B cell (primary cell): ENCODE measurements around the gene IGF1.

Source experiments
- CTCF ChIP-seq: fragments of 200-600 bp; IDR thresholded peaks from one replicate; pipeline ENCODE4 v1.8.0; 2022; ENCODE audit warnings: antibody characterized with exemption, mild to moderate bottlenecking
- EZH2 ChIP-seq: IDR thresholded peaks from 2 replicates; pipeline ENCODE4 v1.6.1; 2012; ENCODE audit warnings: borderline replicate concordance, low read depth, mild to moderate bottlenecking, moderate library complexity, low read length; ENCODE audit not compliant: insufficient read depth, poor library complexity, severe bottlenecking

DNA sequence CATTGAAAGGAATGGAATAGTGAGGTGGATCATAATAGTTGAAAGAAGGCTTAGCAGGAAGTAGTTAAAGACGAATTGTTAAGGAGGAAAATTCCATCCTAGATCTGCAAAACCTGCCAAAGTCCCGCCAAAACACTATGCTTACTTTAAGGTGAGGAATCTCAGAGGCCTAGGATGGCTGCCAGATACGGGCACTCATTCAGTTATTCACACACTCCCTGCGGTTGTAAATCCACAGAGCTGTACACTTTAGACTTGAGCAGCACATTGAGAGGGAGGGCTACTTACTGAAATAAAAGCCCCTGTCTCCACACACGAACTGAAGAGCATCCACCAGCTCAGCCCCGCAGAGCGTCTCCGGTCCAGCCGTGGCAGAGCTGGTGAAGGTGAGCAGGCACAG, 5.0 kb downstream of the IGF1 start:
- no peak for TF ChIP-seq EZH2
- TF ChIP-seq CTCF = no peak
